GM18907 (cell line): Measurements from ENCODE around the gene GSK3A.

Experiments used
- ATAC-seq: cut with Tn5 transposase; IDR thresholded peaks from one replicate; pipeline ENCODE4 v1.9.1; 2021; ENCODE audit warnings: mild to moderate bottlenecking, moderate library complexity; ENCODE audit not compliant: unreplicated experiment

Gene GSK3A

GRCh38 chr19:42230571-42230970 is 11.8 kb downstream of the GSK3A start:
- ATAC-seq: no peak

GRCh38 chr19:42229855-42230351 is 12.5 kb downstream of the GSK3A start:
- no peak for ATAC-seq

- ATAC-seq: no peak
Measured at GRCh38 chr19:42229301-42229854, 13.0 kb downstream of the GSK3A start.

GRCh38 chr19:42228641-42229040 is 13.8 kb downstream of the GSK3A start:
- ATAC-seq: no peak

DNA sequence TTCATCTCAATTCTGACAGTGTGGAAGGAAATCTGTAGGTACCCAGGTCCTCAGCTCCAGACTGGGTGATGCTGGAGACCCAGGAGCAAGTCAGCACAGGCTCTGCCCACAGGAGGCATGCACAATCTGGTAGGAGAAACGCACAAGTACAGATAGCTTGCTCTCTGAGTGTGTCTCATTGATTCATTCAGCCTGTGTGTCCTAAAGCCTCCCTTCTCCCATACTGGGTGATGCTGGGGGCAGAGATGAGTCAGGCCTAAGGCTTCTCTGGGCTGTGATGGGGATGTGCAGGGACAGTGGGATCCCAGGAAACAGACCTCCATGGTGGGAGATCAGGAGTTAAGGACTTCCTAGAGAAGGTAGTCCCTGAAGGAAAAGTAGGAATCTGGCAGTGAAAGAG is 15.5 kb downstream of the GSK3A start:
- ATAC-seq: no peak

DNA sequence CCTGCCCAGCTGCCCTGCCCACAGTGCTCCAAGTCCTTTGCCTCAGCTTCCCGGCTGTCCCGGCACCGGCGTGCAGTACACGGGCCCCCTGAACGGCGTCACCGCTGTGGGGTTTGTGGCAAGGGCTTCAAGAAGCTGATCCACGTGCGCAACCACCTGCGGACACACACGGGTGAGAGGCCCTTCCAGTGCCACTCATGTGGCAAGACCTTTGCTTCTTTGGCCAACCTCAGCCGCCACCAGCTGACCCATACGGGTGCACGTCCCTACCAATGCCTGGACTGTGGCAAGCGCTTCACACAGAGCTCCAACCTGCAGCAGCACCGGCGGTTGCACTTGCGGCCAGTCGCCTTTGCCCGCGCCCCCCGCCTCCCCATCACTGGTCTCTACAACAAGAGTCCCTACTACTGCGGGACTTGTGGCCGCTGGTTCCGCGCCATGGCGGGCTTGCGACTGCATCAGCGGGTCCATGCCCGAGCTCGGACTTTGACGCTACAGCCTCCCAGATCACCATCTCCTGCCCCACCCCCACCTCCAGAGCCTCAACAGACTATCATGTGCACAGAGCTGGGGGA is 16.6 kb downstream of the GSK3A start:
- ATAC-seq: no peak

DNA sequence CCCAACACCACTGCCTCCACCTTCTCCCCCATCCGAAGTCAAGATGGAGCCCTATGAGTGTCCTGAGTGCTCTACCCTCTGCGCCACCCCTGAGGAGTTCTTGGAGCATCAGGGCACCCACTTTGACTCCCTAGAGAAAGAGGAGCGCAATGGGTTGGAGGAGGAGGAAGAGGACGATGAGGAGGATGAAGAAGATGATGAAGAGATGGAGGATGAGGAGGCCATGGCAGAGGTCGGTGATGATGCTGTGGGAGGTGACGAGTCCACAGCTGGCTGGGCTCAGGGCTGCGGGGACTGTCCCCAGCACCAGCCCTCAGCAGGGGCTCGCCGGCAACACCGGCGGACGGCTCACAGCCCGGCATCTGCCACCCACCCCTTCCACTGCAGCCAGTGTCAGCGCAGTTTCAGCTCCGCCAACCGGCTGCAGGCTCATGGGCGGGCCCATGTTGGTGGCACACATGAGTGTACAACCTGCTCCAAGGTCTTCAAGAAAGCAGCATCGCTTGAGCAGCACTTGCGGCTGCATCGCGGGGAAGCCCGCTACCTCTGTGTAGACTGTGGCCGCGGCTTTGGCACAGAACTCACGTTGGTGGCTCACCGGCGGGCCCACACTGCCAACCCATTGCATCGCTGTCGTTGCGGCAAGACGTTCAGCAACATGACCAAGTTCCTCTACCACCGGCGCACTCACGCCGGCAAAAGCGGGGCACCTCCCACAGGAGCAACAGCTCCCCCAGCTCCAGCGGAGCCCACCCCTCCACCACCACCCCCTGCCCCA is 17.3 kb downstream of the GSK3A start:
- ATAC-seq: no peak

DNA sequence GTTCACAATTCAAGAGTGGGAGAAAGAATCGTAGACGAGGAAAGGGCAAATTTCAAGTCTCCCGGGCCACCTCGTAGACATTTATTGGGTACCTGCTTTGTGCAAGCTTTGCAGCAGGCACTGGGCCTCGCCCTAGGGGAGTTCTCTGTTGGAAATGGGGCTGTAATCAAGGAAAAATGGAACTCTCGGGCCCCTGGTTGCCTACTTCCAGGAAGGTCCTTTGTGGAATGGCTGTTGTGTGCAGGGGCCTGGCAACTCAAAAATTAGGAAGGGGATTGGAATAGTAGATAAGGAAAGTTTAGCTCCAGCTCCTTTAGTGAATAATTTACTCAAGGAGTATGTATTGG is 21.7 kb downstream of the GSK3A start:
- ATAC-seq: no peak

DNA sequence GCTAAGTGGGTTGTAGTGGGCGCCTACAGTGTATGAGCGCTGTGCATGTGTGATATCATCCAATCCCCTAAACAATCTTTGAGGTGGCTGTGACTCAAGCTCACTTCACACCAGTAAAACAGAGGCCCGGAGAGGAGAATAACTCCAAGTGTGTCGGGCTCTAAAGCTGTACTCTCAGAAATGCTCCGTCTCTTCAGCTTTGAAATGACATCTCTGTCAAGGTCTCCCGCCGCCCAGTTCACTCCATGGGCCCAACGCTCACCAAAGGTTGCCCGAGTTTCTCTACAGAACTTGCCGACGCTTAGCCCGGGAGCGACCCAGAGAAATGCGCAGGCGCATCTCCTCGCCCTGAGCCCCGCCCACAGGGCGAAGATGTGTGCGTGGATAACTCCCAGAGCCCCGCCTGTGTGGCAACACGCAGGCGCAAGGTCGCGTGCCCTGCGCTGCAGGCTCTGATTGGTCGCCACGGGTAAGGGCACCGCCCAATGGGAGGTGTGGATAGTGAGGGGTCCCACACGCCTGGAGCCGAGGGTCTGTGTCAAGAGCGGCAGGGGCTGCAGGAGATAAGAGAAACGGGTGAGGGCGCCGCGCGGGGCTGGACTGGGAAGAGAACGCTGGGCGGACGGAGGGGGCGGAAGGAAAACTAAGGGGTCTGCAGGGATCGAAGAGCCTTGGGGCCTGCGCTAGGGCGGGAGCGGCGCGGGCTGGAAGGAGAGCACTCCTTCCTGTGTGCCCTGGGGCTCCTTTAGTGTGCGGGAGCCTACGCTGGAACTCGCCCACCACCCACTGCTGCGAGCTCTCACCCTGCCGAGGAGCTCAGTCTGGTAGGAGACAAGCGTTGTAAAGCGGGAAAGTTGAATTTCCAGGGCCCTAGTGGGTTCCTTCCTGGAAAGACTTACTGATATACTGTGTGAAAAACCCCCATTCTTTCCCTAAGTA is 22.3 kb downstream of the GSK3A start, which contains the start of gene ZNF526:
Gene ZNF526 (plus strand): TSS at position 501 of the 939 bp plus-strand sequence. CDS start 4,092 bp downstream, outside the sequence.
- ATAC-seq: peak; percentile 69

GRCh38 chr19:42217520-42218437 is 24.6 kb downstream of the GSK3A start, which contains the start of gene DEDD2:
Gene DEDD2, minus strand, starts transcription at chr19:42217677. Its CDS starts 670 bp downstream, at chr19:42217007.
- peak; percentile 63 for ATAC-seq

- peak; percentile 4 for ATAC-seq
Measured at GRCh38 chr19:42216653-42217519, 25.5 kb downstream of the GSK3A start.

GRCh38 chr19:42214810-42215485 is 27.5 kb downstream of the GSK3A start:
- ATAC-seq: no peak

- no peak for ATAC-seq
Measured at GRCh38 chr19:42212886-42213285, 29.5 kb downstream of the GSK3A start.

DNA sequence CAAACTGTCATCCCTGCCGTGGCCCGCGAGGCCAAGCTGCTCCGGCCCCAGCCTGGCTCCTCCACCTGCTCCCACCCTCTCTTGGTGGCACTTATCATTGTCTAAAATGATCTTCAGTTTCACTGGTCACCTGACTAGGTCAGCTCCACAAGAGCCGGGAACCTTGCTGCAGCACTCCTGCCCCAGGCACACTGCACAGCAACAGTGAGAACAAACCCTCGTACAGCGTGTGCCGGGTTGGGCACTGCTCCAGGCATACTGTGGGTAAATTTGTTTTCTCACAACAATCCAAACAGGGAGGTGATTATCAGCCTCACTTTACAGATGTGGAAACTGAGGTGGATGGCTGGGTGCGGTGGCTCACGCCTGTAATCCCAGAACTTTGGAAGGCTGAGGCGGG is 33.8 kb downstream of the GSK3A start:
- ATAC-seq: no peak

GRCh38 chr19:42207767-42208271 is 34.6 kb downstream of the GSK3A start:
- no peak for ATAC-seq

DNA sequence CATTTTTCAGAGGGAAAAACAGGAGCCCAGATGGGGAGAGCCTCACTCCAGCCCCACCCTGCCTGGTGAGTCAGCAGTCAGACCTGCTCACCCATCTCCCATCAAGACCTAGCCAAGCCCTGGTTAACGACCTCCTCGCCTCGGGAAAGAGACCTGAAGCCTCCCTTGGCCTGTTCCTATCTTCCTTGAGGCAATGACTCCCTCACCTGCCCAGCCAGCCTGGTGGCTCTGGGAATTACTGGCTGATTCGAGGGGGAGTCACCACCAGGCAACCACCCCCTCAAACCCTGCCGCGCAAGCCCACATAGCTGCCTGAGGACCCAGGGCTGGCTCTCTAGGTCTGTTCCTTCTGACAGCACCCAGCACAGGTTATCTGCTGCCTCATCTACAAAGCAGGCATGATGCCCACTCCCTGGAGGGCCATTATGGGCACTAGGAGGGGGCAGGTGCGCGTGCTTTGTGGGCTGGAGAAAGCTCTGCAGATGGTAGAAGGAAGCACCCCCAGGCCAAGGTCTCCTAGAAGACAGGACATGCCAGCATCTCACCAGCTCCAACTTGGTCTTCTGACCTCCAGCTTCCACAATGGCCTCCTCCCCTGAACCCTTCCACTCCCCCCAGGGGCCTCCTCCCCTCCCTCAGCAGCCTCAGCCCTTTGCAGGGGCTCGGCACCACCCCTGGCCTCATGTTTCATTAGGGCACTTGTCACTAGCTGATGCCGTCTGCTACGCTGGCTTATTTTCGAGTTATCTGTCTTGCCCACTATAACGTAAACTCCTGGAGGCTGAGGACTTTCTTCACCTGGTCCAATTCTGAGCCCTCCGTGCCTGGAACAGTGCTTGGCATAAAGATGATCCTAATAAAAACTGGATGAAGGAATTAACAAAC is 35.3 kb downstream of the GSK3A start:
- ATAC-seq: no peak

DNA sequence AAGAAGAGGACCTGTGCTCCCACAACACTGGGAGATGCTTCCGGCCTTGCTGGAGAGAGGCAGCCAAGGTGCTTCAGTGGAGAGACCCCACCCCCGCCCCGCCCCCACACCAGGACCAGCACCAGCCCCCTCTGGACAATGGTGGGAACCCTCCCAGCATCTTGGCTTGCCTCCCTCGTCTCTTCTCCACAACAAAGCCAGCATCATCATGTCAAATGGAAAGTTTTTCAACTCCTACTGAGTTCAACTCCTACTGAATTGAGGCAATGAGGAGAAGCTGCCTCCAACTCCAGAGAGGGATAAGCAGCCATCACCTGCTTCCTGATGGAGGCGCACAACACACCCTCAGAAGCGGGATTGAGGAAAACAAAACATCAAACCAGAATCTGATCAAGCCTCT is 37.7 kb downstream of the GSK3A start:
- no peak for ATAC-seq
